Transverse colon (tissue), 4 donors: ENCODE data around the gene VRTN.

Source experiments
- POLR2A ChIP-seq: fragments of 450-650 bp; IDR thresholded peaks from one replicate; pipeline ENCODE4 v1.6.1; 2016; ENCODE audit warnings: antibody characterized with exemption, mild to moderate bottlenecking, moderate library complexity
- POLR2AphosphoS5 ChIP-seq, 3 donors: sonication (generic); formaldehyde crosslinking; IDR thresholded peaks; one replicate each; pipeline ENCODE4 v1.6.1; 2016; ENCODE audit warnings: antibody characterized with exemption in 3 of 3
- TF ChIP-seq, protein P1 (sequence below), 5 experiments: fragments of 200-600 bp in 3 of 5; fragments of 450-650 bp in 2 of 5; sonication (generic) in 3 of 5; IDR thresholded peaks; 1 replicate in 2 of 5; 2 replicates in 3 of 5; pipeline ENCODE4 v1.5.1; 2016 to 2017; ENCODE audit warnings: antibody characterized with exemption in 5 of 5, inconsistent platforms in 3 of 5, mild to moderate bottlenecking in 2 of 5, moderate library complexity in 1 of 5

DNA sequence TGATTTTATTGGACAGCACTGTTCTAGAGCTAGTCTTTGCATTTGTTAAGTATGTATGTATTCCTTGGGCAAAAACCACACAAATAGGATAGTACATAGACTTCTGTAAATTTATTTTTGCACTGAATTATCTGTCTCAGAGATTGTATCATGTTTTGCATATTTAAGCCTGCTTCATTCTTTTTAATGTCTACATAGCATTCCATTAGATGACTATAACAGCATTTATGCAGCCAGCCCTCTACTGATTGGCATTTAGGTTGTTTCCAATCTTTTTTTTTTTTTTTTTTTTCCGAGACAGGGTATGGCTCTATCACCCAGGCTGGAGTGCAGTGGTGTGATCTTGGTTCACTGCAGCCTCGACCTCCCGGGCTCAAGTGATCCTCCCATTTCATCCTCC is 43.2 kb downstream of the VRTN start:
- TF ChIP-seq, protein P1, sequence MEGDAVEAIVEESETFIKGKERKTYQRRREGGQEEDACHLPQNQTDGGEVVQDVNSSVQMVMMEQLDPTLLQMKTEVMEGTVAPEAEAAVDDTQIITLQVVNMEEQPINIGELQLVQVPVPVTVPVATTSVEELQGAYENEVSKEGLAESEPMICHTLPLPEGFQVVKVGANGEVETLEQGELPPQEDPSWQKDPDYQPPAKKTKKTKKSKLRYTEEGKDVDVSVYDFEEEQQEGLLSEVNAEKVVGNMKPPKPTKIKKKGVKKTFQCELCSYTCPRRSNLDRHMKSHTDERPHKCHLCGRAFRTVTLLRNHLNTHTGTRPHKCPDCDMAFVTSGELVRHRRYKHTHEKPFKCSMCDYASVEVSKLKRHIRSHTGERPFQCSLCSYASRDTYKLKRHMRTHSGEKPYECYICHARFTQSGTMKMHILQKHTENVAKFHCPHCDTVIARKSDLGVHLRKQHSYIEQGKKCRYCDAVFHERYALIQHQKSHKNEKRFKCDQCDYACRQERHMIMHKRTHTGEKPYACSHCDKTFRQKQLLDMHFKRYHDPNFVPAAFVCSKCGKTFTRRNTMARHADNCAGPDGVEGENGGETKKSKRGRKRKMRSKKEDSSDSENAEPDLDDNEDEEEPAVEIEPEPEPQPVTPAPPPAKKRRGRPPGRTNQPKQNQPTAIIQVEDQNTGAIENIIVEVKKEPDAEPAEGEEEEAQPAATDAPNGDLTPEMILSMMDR (IDR thresholded peaks at IDR 0.05), result no peak
- TF ChIP-seq POLR2AphosphoS5 (IDR thresholded peaks at IDR 0.05), result no peak
- no peak for TF ChIP-seq POLR2A
